Mucosa of descending colon (tissue), 3 donors: ENCODE data around the gene MASP1. TPM values are rescaled to one million over a fixed set of nuclear protein-coding genes. Genes with fewer than 3 reads are reported as not detected.
A peak's percentile ranks its signal among the peaks of the same experiment; 100 is the strongest.

Experiments
- ATAC-seq: fragments of 200-7000 bp; cut with Tn5 transposase; one replicate; pipeline ENCODE4 v1.9.1; 2020; ENCODE audit warnings: mild to moderate bottlenecking, moderate library complexity
- DNase-seq, 3 donors: peaks; one replicate each; pipeline ENCODE4 v3.0.0-alpha.2; 2020
- H3K36me3 ChIP-seq: fragments of 200-600 bp; one replicate; pipeline ENCODE4 v1.8.0; 2021; ENCODE audit warnings: low read depth, mild to moderate bottlenecking
- H3K4me1 ChIP-seq: fragments of 200-600 bp; one replicate; pipeline ENCODE4 v1.8.0; 2021; ENCODE audit warnings: low read depth, mild to moderate bottlenecking
- H3K4me3 ChIP-seq: fragments of 200-600 bp; one replicate; pipeline ENCODE4 v1.8.0; 2021; ENCODE audit warnings: mild to moderate bottlenecking
- H3K9me3 ChIP-seq: fragments of 200-600 bp; one replicate; pipeline ENCODE4 v1.8.0; 2021; ENCODE audit warnings: mild to moderate bottlenecking
- intact Hi-C, 2 donors: fragments of 100-400 bp; cut with DNase I in 1 of 2; cut with micrococcal nuclease in 1 of 2; formaldehyde crosslinking; loops; one replicate each; pipeline versions ENCODE4 v1.11.0 to v1.11.1; 2022; cut with DNase I, micrococcal nuclease
- total RNA-seq, 3 donors: library from RNA; stranded (reverse); fragmentation: NEBNext Ultra II Directional in 2 of 3; extraction: Animal tissue kit (Norgen Biotek cat#: 25700) in 2 of 3; gene quantifications; one replicate each; pipeline versions ENCODE4 v1.2.1 to v1.2.4, GENCODE V29; 2021 to 2023
- TF ChIP-seq, protein P1 (sequence below): fragments of 200-600 bp; IDR thresholded peaks from one replicate; pipeline ENCODE4 v1.8.0; 2022; ENCODE audit warnings: antibody characterized with exemption, mild to moderate bottlenecking
- donor health status: DM: no; HTN: no; CAD: no; lungs with moderate emphysema.
- donor health status: DM: no; HTN: no; CAD: no.
- donor health status: DM: no; HTN: yes; CAD: no.

Gene MASP1
- total RNA-seq, 3 donors from 2014 or later = 4.5 to 70.1 (median 9.7) TPM

DNA sequence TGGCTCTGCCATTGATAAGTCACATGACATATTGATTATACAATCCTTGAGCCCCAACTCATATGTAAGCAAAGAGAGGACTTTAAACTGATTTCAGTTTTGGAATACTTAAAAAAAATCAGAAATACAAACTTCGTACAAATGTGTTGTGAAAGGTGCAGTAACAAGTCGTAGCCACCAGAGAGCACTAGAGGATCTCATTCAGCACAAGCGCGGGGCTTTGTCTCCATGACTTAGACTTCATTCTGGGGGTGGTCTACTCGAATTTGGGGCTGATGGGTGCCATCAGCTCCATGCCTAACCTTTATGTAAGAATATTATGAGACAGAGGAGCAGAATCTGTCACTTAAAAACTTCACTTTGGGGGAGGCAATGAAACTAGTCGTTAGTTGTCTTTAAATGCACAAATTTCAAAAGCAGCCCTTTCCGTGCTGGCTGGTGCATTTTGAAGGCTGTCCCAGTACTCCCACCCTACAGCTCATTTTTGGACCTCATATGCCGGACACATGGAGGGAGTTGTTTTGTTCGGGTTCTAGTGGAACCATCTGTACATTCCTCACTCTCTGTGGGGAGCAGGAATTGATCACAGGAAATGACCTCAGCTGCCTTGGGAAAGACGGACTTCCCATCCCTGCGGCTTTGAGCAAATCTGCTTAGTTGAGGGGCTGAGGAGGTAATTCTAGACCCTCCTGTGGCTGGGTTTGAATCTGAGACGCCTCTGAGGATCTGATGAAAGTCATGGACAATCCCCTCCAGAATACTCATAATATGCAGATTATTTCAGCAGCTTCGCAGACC, 27.5 kb upstream of the MASP1 start:
- Histone ChIP-seq H3K36me3 (no peaks in the 10 kb centered on the region), H3K4me3 (no peak overlapping the region), H3K9me3 (no peaks in the 10 kb centered on the region), H3K4me1 (no peaks in the 10 kb centered on the region)
- DNase-seq = peak in 1 of 3 donors; percentile 50
- peak; percentile 69 for ATAC-seq
- TF ChIP-seq, protein P1, sequence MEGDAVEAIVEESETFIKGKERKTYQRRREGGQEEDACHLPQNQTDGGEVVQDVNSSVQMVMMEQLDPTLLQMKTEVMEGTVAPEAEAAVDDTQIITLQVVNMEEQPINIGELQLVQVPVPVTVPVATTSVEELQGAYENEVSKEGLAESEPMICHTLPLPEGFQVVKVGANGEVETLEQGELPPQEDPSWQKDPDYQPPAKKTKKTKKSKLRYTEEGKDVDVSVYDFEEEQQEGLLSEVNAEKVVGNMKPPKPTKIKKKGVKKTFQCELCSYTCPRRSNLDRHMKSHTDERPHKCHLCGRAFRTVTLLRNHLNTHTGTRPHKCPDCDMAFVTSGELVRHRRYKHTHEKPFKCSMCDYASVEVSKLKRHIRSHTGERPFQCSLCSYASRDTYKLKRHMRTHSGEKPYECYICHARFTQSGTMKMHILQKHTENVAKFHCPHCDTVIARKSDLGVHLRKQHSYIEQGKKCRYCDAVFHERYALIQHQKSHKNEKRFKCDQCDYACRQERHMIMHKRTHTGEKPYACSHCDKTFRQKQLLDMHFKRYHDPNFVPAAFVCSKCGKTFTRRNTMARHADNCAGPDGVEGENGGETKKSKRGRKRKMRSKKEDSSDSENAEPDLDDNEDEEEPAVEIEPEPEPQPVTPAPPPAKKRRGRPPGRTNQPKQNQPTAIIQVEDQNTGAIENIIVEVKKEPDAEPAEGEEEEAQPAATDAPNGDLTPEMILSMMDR = peak; percentile 64
- intact Hi-C loops = loop anchor here (1.0 to 5.0 kb wide), 2 partner anchors 360 to 363 kb away; no protein-coding TSS in a partner anchor

DNA sequence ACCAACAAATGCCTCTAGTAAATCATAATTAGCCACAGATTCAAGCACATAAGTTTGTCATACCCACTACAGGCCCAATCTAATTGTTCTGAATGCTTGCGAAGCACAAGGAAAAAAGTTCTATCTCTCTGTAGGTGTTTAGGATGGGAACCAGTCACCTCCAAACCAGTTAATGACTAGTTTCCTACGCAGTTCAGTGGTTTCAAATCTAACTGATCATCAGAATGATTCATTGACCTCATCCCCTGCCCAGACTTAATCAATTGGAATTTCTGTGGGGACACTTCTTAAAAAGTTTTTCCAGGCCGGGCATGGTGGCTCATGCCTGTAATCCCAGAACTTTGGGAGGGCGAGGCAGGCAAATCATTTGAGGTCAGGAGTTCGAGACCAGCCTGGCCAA, 24.3 kb upstream of the MASP1 start:
- DNase-seq (no peak), ATAC-seq (no peak)
- H3K9me3 ChIP-seq = no peaks in the 10 kb centered on the region
- no peaks in the 10 kb centered on the region for H3K4me1 ChIP-seq
- no peak overlapping the region for H3K4me3 ChIP-seq
- intact Hi-C loops = loop anchor here in 1 of 2 donors (5.0 kb wide), 1 partner anchor 366 kb away; no protein-coding TSS in a partner anchor
- TF ChIP-seq, protein P1 = no peak
- no peaks in the 10 kb centered on the region for H3K36me3 ChIP-seq

DNA sequence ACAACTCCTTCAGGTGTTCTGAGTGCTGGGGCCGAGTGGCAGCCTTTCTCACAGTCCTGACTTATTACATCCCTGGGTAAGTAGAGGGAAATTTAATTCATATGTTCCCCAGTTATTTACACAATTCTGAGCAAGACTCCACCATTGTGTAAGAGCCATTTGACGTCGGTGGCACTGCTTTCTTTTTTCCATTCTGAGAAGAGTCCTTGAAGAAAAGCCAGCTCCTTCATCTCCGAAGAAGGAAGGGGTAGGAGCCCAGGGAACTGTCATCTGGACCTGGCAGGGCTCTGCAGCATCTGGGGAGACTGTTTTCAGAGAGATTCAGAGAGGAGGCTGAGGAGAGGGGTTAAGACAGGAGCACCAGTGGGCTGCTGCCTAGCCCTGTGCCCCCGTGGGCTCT, 22.6 kb upstream of the MASP1 start:
- Histone ChIP-seq H3K4me1 (no peaks in the 10 kb centered on the region), H3K4me3 (no peak overlapping the region), H3K36me3 (no peaks in the 10 kb centered on the region), H3K9me3 (no peaks in the 10 kb centered on the region)
- intact Hi-C loops = no loop called here
- no peak for ATAC-seq
- DNase-seq = no peak
- TF ChIP-seq, protein P1 = no peak

DNA sequence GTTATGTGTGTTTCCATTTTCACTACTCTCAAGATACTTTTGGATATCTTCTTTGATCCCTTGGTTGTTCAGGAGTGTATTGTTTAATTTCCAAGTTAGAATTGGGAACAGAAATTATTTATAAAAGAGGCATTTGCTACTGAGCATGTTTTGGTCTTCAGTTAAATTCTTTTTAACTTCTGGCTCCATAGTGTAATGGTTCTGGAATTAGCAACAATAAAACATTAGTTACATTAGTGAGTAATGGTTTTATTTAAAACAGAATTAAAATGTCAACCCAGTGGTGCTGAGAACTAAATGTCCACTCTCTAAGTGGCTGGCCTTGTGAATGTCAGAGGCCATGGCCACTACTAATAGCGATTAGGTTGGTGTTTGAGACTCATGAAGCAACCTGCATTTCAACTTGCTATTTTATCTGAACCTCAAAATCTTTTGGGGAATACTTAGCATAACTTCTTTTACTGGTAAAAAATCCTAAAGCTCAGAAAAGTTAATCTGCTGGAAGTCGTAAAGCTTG, 19.5 kb upstream of the MASP1 start:
- ATAC-seq (no peak), DNase-seq (no peak)
- Histone ChIP-seq H3K36me3 (no peaks in the 10 kb centered on the region), H3K4me1 (no peaks in the 10 kb centered on the region), H3K9me3 (no peaks in the 10 kb centered on the region), H3K4me3 (no peak overlapping the region)
- TF ChIP-seq, protein P1 = no peak
- intact Hi-C loops = no loop called here

DNA sequence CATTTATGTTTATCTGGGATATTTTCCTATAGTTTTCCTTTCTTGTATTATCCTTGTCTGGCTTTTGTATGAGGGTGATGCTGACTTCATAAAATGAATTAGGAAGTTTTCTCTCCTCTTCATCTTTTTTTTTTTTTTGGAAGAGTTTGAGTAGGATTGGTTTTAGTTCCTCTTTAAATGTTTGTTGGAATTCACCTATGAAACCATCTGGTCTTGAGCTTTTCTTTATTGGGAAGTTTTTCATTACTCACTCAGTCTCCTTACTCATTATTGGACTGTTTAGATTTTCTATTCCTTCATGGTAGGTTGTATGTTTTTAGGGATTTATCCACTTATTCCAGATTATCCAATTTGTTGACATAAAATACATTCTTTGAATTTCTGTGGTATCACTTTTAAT, 18.7 kb upstream of the MASP1 start:
- no peaks in the 10 kb centered on the region for H3K36me3 ChIP-seq
- ATAC-seq (no peak), DNase-seq (no peak)
- intact Hi-C loops = no loop called here
- H3K9me3 ChIP-seq = no peaks in the 10 kb centered on the region
- no peaks in the 10 kb centered on the region for H3K4me1 ChIP-seq
- TF ChIP-seq, protein P1 = no peak
- no peak overlapping the region for H3K4me3 ChIP-seq
